ENCODE measurements around the gene SLC5A12.

Gene SLC5A12

DNA sequence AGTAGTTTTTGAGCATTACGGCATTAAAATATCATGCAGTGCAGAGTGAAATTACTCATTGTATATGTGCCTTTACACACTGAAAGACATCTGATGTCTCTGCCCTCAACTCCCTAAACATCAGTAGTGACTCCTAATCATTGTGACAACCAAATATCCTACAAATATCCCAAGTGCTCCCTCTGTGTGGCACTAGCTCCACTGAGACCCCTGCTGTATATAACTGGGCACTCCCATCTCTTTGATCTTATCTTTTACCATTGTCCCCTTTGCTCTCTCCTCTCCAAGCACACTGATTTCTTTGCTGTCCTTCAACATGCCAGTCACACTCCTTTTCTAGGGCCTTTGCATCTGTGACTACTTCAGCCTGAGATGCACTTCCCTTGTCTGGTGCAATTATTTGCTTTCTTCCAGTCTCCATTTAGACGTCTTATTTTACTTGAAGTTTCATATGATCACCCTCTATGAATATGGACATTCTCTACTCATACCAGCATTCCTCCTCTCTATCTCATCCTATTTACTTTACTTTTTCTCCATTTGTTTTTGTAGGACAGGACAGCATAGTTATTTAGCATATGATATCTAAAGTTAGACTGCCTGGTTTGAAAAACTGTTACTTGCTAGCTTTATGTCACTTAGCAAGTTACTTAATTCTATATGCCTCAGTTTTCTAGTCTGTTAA lies 2.4 kb downstream of the SLC5A12 start:
- DNase-seq, result no peak

DNA sequence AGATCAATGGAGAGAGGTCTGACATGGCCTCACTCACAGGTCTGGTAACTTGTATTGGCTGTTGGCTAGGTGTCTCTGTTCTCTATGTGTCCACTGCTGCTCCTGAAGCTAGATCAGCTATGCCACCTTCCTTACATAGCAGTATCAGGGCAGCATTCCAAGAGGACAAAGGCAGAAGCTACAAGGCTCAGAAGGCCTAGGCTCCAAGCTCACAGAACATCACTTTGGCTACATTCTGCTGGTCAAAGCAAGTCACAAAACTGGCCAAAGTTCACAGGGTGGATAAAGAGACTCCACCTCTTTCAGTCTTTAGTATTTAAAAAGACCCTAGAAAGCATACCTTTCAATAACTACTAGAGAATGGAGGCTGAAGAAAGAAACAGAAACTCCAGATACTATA lies 4.1 kb downstream of the SLC5A12 start:
- DNase-seq, result no peak

DNA sequence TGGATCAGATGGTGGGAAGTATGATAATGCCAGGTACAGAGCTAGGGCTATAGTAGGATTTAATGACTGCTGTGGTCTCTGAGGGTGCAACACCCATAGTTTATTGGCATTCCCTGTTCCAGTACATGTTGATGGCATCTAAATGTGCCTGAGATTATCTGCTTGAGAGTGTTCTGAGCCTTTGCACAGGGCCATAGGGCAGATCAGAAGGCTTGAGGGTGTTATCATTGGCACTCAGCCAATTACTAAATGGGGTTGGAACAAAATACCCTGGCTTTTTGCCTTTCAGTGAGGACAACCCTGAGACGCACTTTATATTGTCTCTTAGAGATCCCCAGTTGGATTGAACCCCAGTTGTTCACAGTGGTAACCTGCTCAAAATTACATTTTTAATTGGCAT lies 6.7 kb downstream of the SLC5A12 start:
- no peak for DNase-seq

DNA sequence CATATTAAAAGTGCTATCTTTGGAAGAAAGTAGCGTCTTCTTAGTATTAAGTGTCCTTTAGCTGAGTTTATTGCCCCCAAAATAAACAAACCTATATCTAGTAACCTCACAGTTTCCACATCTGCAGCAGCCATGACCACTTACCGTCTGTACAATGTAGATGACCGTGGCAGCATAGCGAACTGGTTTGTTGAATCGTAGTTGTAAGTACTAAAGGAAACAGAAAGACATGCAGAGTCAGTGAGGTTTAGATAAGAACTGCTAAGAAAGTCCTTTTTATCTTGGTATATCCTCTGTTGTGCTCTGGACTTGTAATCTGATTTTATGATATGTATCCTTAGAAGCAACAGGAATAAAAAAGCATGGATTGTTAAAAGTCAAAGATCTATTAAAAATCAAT lies 9.4 kb downstream of the SLC5A12 start:
- no peak for DNase-seq

- no peak for DNase-seq
Observed at GRCh38 chr11:26710489-26710888, 11.4 kb downstream of the SLC5A12 start.

DNA sequence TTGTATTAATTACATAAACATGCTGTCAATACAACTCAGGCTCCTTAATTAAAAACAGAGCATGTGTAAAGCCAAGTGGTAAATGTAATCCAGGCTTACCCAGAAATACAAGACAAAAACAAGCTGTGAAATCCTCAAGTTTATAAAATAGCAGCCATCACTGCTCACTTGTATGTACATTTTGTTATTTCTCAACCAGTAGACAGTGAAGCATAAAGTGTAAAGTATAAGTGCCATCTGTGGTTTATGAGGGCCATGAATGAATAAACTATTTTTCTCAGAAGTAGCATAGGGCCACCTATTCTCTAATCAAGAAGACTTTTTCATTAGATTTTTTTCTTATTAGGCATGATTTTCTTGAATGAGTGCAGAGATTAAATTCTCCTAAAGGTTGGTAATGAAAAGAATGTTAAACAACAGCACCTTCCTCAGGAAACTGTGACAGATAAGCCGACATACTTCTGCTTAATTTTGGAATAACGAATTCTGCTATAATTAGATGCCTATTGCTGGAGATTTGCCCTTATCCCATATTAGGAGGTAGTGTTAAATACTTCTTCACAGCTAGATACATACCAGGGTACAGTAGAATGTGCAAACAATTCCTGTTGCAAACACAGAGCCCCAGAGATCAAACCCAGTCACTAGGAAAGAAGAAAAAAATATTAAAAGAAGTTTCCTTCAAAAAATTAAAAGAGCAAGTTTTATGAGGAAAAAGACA lies 13.0 kb downstream of the SLC5A12 start:
- no peak for DNase-seq

GRCh38 chr11:26706181-26706580 lies 15.7 kb downstream of the SLC5A12 start:
- no peak for DNase-seq

GRCh38 chr11:26704249-26704648 lies 17.6 kb downstream of the SLC5A12 start:
- DNase-seq, result no peak

DNA sequence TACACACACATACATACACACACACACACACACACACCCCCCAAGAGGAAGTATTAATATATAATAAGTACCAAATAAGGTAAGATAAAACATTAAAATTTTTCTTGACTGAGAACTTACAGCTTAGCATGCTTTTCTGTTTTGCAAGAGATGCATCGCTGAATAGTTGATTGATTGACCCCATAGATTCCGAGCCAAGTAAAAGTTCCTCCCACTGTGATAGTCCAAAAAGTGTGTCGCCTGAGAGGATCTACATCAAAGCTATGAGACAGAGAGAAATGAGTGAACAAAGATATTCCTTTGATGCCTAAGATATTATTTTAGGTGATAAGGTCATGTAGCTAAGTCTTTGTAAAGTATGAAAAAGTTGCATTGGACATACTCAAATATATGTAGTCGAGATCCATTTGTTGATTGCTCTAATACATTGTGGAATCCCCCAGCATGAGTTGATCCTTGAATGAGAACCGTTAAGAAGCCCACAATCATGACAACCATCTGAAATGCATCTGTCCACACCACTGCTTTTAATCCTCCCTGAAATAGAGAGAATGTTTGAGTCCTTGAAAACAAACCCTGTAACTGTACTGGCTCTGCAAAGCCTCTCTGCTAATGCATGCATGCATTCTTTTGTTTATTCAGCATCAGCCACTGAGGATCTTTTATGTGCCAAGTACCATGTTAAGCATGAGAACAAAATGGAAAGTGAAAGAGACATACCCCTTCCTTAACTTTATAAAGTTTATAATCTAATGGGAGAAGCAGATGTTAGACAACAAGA lies 18.3 kb downstream of the SLC5A12 start:
- no peak for DNase-seq

DNA sequence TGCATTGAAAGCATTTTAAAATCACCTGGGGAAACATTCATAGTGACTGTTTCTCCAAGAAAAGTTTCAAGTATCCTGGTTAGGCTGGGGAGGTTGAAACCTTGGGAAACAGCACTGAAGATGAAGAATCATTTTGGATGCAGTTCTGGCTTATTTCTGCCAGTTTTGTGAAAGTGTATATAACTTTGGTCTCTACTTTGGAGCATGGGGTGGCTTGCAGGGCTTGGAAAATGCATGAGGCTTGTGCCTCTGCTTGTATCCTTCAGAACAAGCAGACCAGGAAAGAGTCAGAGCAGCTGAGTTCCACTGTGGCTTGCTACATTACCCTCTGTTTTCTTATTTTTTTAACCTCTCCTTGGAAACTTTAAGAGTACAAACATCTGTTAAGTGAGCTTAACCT lies 19.5 kb downstream of the SLC5A12 start:
- DNase-seq, result no peak

GRCh38 chr11:26700574-26701235 lies 21.2 kb downstream of the SLC5A12 start:
- DNase-seq, result no peak

- DNase-seq, result no peak
Observed at GRCh38 chr11:26698224-26698623, 23.6 kb downstream of the SLC5A12 start.

GRCh38 chr11:26696330-26696729 lies 25.5 kb downstream of the SLC5A12 start:
- DNase-seq, result no peak

GRCh38 chr11:26688701-26689100 lies 33.2 kb downstream of the SLC5A12 start:
- DNase-seq, result no peak

DNA sequence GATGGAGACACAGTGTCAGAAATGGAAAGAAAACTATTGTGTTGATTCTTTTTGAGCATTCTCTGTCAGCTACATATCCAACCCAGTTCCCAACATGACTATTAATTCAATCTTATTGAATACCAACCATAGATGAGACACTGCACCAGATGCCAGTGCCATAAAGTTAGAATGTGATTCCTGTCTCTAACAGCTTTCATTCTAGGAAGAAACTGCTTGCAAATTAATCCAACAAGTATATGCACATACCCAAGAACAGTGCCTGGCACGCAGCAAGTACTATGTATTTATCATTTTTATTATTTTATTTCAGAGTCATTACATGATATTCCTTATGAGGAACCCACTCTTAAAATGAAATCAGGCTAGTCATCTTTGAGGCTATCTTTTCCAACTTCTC lies 34.5 kb downstream of the SLC5A12 start:
- DNase-seq, result no peak

DNA sequence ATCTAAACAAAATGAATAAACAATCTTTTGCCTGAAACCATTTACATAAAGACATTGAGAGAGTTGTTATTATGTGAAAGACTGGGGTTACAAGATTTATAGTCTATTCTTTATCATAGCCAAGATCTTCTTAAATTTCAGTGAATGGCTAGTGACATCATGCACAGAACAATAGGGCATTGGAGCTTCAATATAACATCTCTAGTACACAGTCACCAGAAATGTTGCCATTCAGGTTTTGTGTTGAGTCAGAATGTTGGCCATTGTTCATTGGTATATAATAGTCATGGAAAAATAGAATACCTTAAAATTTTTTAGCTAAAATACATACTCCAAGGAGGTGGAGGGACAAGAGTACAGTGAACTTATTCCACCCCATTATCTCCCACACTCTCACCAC lies 44.3 kb downstream of the SLC5A12 start:
- no peak for DNase-seq

DNA sequence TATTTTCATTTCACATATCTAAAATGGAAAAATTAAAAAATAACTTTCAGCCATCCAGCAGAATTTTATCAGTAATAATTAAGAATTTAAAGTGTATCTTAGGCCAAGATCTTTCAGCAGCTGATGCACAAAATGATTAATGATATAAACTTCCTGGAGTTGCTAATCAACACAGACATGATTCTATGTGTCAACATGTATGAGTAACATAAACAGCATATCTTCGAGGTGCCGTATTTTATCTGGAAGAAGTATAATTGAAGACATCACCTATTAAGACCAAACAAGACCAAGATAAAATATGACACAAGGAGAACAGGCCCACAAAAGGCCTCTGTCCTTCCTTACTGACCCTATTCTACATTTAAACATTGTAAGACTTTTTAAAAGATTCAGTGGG lies 45.2 kb downstream of the SLC5A12 start:
- DNase-seq, result no peak

- DNase-seq, result no peak
Observed at GRCh38 chr11:26675233-26675928, 46.5 kb downstream of the SLC5A12 start.

DNA sequence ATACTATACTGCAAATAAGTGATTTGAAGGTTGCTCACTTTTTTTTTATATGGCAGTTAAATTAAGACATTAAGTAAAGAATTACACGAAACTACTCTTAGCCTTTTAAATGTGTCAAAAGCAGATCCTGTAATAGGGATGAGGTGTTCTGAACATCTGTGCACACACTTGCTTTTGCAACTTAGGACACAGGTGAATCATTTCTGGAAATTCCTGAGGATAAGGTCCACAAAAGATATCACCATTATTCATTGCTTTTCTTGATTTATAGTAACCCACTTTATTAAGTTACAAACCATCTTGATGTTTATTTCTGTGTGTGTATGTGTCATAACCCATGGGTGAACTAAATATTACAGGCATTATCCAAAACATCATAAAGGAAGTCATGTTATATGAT lies 55.9 kb downstream of the SLC5A12 start:
- DNase-seq, result no peak

- DNase-seq, result no peak
Observed at GRCh38 chr11:26665036-26665435, 56.8 kb downstream of the SLC5A12 start.

DNA sequence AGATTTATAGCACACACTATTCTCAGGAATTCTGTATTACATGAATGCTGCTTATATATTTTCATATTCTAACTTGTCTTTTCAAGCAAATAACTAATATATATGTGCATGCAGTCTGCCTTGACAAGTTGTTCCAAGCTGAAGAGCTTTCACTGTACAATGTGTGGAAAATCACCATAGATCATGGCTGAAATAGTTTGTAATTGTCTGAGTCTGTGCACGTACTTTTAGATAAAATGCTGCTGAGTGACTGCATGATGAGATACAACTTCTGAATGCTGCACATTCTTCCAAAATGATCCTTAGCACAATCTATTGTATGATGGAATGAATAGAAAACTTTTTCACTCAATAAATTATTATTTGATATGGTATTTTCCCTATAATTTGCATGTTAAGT lies 58.9 kb downstream of the SLC5A12 start:
- DNase-seq, result no peak

- no peak for DNase-seq
Observed at GRCh38 chr11:26655287-26655686, 66.6 kb downstream of the SLC5A12 start.

DNA sequence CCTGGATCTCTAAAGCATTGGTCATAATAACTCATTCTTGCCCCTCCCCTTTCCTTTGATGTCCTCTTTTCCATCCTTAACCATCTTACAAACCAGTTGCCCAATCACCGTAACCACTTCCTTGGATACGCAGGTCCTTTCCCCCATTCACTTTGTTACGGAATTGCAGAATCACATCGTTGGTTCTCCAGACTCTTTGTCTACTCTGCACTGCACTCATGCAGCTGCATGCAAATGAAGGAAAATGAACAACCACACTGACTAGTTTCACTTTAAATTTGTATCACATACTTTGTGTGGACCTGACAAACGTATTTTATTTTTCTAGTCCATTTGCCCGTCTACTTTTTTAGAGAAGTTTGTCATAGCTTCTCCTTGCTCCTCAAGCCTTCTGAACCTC lies 69.9 kb downstream of the SLC5A12 start:
- no peak for DNase-seq
